B cell (primary cell): Measurements from ENCODE around the gene LDB3. TPM values are rescaled to one million over a fixed set of nuclear protein-coding genes. Genes with fewer than 3 reads are reported as not detected.

Experiments
- ATAC-seq: fragments of 200-7000 bp; cut with Tn5 transposase; one replicate; pipeline ENCODE4 v1.10.0; 2021; ENCODE audit warnings: low read depth, mild to moderate bottlenecking, moderate number of reproducible peaks, moderate library complexity
- CTCF ChIA-PET: fragments of 350-600 bp; sonication (Branson Sonifier 250); formaldehyde crosslinking; loops from one replicate; lab custom pipeline; 2021; ENCODE audit warnings: antibody characterized with exemption, inconsistent platforms; lab: Charles Lee
- POLR2A ChIA-PET: fragments of 350-600 bp; sonication (Branson Sonifier 250); formaldehyde crosslinking; loops from one replicate; lab custom pipeline; 2021; ENCODE audit warnings: antibody characterized with exemption; lab: Charles Lee
- DNase-seq: peaks from one replicate; pipeline ENCODE4 v3.0.0; 2013
- H2AFZ ChIP-seq: 2 replicates; pipeline ENCODE4 v1.6.1; 2012; ENCODE audit warnings: mild to moderate bottlenecking, low read depth, low read length; ENCODE audit not compliant: insufficient read depth, poor library complexity, severe bottlenecking
- H3K27ac ChIP-seq, 2 donors: 1 replicate in 1 of 2; 2 replicates in 1 of 2; pipeline ENCODE4 v1.5.1; 2012 to 2013; ENCODE audit warnings: low read length in 2 of 2, mild to moderate bottlenecking in 2 of 2, moderate library complexity in 1 of 2
- H3K27me3 ChIP-seq, 4 experiments: fragments of 200-600 bp in 1 of 4; sonication (generic) in 1 of 4; replicated peaks in 1 of 4; 1 replicate in 2 of 4; 2 replicates in 2 of 4; pipeline versions ENCODE4 v1.6.1 to v1.7.0; 2013 to 2016; ENCODE audit warnings: low read length in 3 of 4, mild to moderate bottlenecking in 2 of 4, mixed read lengths in 1 of 4, moderate library complexity in 1 of 4; ENCODE audit not compliant: insufficient read depth in 4 of 4, control insufficient read depth in 3 of 4; ENCODE audit errors: control extremely low read depth in 1 of 4
- H3K36me3 ChIP-seq, 2 experiments: replicated peaks in 1 of 2; 1 replicate in 1 of 2; 2 replicates in 1 of 2; pipeline versions ENCODE4 v1.6.1 to v1.7.1; 2013; ENCODE audit warnings: low read length in 1 of 2; ENCODE audit not compliant: insufficient read depth in 2 of 2, control insufficient read depth in 1 of 2; ENCODE audit errors: control extremely low read depth in 1 of 2, extremely low read depth in 1 of 2
- H3K4me1 ChIP-seq, 2 donors: fragments of 200-600 bp in 1 of 2; sonication (generic) in 1 of 2; 1 replicate in 1 of 2; 2 replicates in 1 of 2; pipeline versions ENCODE4 v1.5.1 to v1.6.1; 2013 to 2017; ENCODE audit warnings: low read length in 2 of 2; ENCODE audit not compliant: control insufficient read depth in 2 of 2, insufficient read depth in 2 of 2
- H3K4me2 ChIP-seq: replicated peaks from 2 replicates; pipeline ENCODE3; 2012; ENCODE audit warnings: mild to moderate bottlenecking, low read depth, low read length; ENCODE audit not compliant: poor library complexity, severe bottlenecking
- H3K4me3 ChIP-seq, 5 experiments: fragments of 200-600 bp in 1 of 5; sonication (generic) in 1 of 5; 1 replicate in 3 of 5; 2 replicates in 2 of 5; pipeline versions ENCODE4 v1.5.1 to v1.7.0; 2011 to 2016; ENCODE audit warnings: low read length in 4 of 5, mild to moderate bottlenecking in 4 of 5, low read depth in 2 of 5, control low read depth in 1 of 5, moderate library complexity in 1 of 5; ENCODE audit not compliant: insufficient read depth in 1 of 5; ENCODE audit errors: control extremely low read depth in 1 of 5, extremely low read depth in 1 of 5
- H3K79me2 ChIP-seq: fragments of 200-600 bp; sonication (generic); one replicate; pipeline ENCODE4 v1.6.0; 2016; ENCODE audit warnings: low read length; ENCODE audit not compliant: control insufficient read depth, insufficient read depth
- H3K9ac ChIP-seq: fragments of 200-600 bp; sonication (generic); 2 replicates; pipeline ENCODE4 v1.6.1; 2017; ENCODE audit warnings: mild to moderate bottlenecking, low read length, moderate library complexity
- H3K9me3 ChIP-seq, 3 donors: one replicate each; pipeline versions ENCODE4 v1.6.1 to v1.7.1; 2013; ENCODE audit warnings: low read length in 2 of 3; ENCODE audit not compliant: control insufficient read depth in 2 of 3, insufficient read depth in 1 of 3; ENCODE audit errors: control extremely low read depth in 1 of 3
- H4K20me1 ChIP-seq: 2 replicates; pipeline ENCODE4 v1.6.0; 2012; ENCODE audit warnings: mild to moderate bottlenecking, low read length; ENCODE audit not compliant: insufficient read depth, control insufficient read depth, poor library complexity, severe bottlenecking
- H3K27ac Mint-ChIP-seq: one replicate; pipeline ENCODE4 v1.8.0; 2021; ENCODE audit warnings: mixed read lengths
- H3K27me3 Mint-ChIP-seq: one replicate; pipeline ENCODE4 v1.8.0; 2021; ENCODE audit warnings: mixed read lengths
- H3K4me1 Mint-ChIP-seq: one replicate; pipeline ENCODE4 v1.8.0; 2021; ENCODE audit warnings: mixed read lengths
- H3K4me3 Mint-ChIP-seq: one replicate; pipeline ENCODE4 v1.8.0; 2021; ENCODE audit warnings: mixed read lengths
- H3K9me3 Mint-ChIP-seq: one replicate; pipeline ENCODE4 v1.8.0; 2022; ENCODE audit warnings: mixed read lengths; ENCODE audit not compliant: insufficient read depth
- CTCF ChIP-seq: fragments of 200-600 bp; IDR thresholded peaks from one replicate; pipeline ENCODE4 v1.8.0; 2022; ENCODE audit warnings: antibody characterized with exemption, mild to moderate bottlenecking
- EZH2 ChIP-seq: IDR thresholded peaks from 2 replicates; pipeline ENCODE4 v1.6.1; 2012; ENCODE audit warnings: borderline replicate concordance, low read depth, mild to moderate bottlenecking, moderate library complexity, low read length; ENCODE audit not compliant: insufficient read depth, poor library complexity, severe bottlenecking
- WGBS: methylation state at CpG from one replicate; pipeline ENCODE4 v1.1.5; 2013; ENCODE audit warnings: missing lambda C conversion rate; ENCODE audit not compliant: insufficient coverage; 5-methylcytosine and 5-hydroxymethylcytosine counted together
- intact Hi-C: fragments of 100-400 bp; cut with micrococcal nuclease; formaldehyde crosslinking; loops from one replicate; pipeline ENCODE4 v1.10.0; 2022
- polyA plus RNA-seq: library from polyadenylated mRNA; depleted of rRNA; stranded (reverse); fragments of >200 nt; gene quantifications from 2 replicates; pipeline ENCODE4 v1.2.3, GENCODE V29; 2012
- total RNA-seq, 2 donors: library from RNA; stranded (reverse); fragments of 120-200 nt in 1 of 2; gene quantifications; 1 replicate in 1 of 2; 2 replicates in 1 of 2; pipeline versions ENCODE4 v1.2.3 to v1.2.4, GENCODE V29; 2013 to 2022

LDB3 gene
- total and polyA plus RNA-seq, 2 donors (not counting 1 experiment from before 2014, with no cell fraction given): 0.01 to 0.07 TPM

GRCh38 chr10:86681047-86681446 lies 12.7 kb downstream of the LDB3 start:
- intact Hi-C loops: no loop called here
- no peak for TF ChIP-seq EZH2
- no peak for TF ChIP-seq CTCF
- Histone ChIP-seq H3K36me3 (no peaks in the 10 kb centered on the region), H3K9me3 (peaks cover 0 to 3% (median 0%) of the 10 kb centered on the region in 3 donors), H3K4me3 (no peak overlapping the region), H4K20me1 (no peaks in the 10 kb centered on the region), H3K79me2 (no peaks in the 10 kb centered on the region), H3K4me2 (no peak overlapping the region), H3K4me1 (peaks cover 0 to 6% of the 10 kb centered on the region in 2 donors), H2AFZ (no peak overlapping the region), H3K27ac (no peak overlapping the region), H3K9ac (no peak overlapping the region), H3K27me3 (no peaks in the 10 kb centered on the region)
- ATAC-seq: no peak
- Mint-ChIP-seq H3K9me3 (no peaks in the 10 kb centered on the region), H3K4me3 (no peak overlapping the region), H3K27me3 (peaks cover 10% of the 10 kb centered on the region), H3K4me1 (peaks cover 7% of the 10 kb centered on the region), H3K27ac (no peak overlapping the region)
- DNase-seq: no peak
- WGBS: 84% methylated on average over 14 of the region's 14 CpGs
- ChIA-PET POLR2A (no interaction called here), CTCF (no interaction called here)

- H3K4me2 ChIP-seq: no peak overlapping the region
- no peak overlapping the region for H3K9ac ChIP-seq
- no peaks in the 10 kb centered on the region for H4K20me1 ChIP-seq
- peaks cover 0 to 3% (median 0%) of the 10 kb centered on the region in 3 donors for H3K9me3 ChIP-seq
- Mint-ChIP-seq H3K4me3 (no peak overlapping the region), H3K27ac (no peak overlapping the region), H3K9me3 (no peaks in the 10 kb centered on the region), H3K27me3 (peaks cover 10% of the 10 kb centered on the region), H3K4me1 (peaks cover 7% of the 10 kb centered on the region)
- no peak for TF ChIP-seq CTCF
- no peak for TF ChIP-seq EZH2
- no peaks in the 10 kb centered on the region for H3K79me2 ChIP-seq
- POLR2A ChIA-PET: no interaction called here
- ATAC-seq: no peak
- intact Hi-C loops: no loop called here
- no peak overlapping the region for H2AFZ ChIP-seq
- H3K27me3 ChIP-seq: no peaks in the 10 kb centered on the region
- no peak for DNase-seq
- H3K36me3 ChIP-seq: no peaks in the 10 kb centered on the region
- 93% methylated on average over 22 of the region's 22 CpGs for WGBS
- no peak overlapping the region for H3K27ac ChIP-seq
- no peak overlapping the region for H3K4me3 ChIP-seq
- H3K4me1 ChIP-seq: peaks cover 0 to 6% of the 10 kb centered on the region in 2 donors
- CTCF ChIA-PET: interaction anchor here (0.9 kb wide), 1 partner anchor 12 kb away, joined by 3 read pairs; no protein-coding TSS in a partner anchor
Measured at GRCh38 chr10:86681722-86682386, 13.5 kb downstream of the LDB3 start.
